Right atrium auricular region (tissue), 2 donors: ENCODE data around the gene WNT2. TPM values are rescaled to one million over a fixed set of nuclear protein-coding genes. Genes with fewer than 3 reads are reported as not detected.
"Not testable (repeated sequence)": the region's sequence is repeated elsewhere in the genome, so short reads cannot be mapped to it uniquely, and the experiment has no call there.

ENCODE experiments used
- DNase-seq: peaks from one replicate; pipeline ENCODE4 v3.0.0-alpha.2; 2019; ENCODE audit warnings: low spot score
- H3K27ac ChIP-seq, 2 donors: fragments of 200-600 bp; sonication (generic); 1 replicate in 1 of 2; 2 replicates in 1 of 2; pipeline ENCODE4 v1.5.1; 2016 to 2019
- H3K27me3 ChIP-seq, 2 donors: fragments of 200-600 bp; sonication (generic); one replicate each; pipeline versions ENCODE4 v1.5.1 to v1.6.0; 2017 to 2019
- H3K36me3 ChIP-seq: fragments of 200-600 bp; sonication (generic); one replicate; pipeline ENCODE4 v1.5.1; 2016
- H3K4me1 ChIP-seq, 2 donors: fragments of 200-600 bp; sonication (generic); one replicate each; pipeline versions ENCODE4 v1.5.1 to v1.6.0; 2017 to 2019
- H3K4me3 ChIP-seq, 2 donors: fragments of 200-600 bp; sonication (generic); 1 replicate in 1 of 2; 2 replicates in 1 of 2; pipeline ENCODE4 v1.5.1; 2017 to 2019; ENCODE audit warnings: mild to moderate bottlenecking in 1 of 2, moderate library complexity in 1 of 2
- H3K9me3 ChIP-seq, 2 donors: fragments of 200-600 bp; sonication (generic); one replicate each; pipeline ENCODE4 v1.5.1; 2019
- CTCF ChIP-seq, 2 donors: fragments of 200-600 bp; sonication (generic); IDR thresholded peaks; one replicate each; pipeline ENCODE4 v1.5.1; 2019; ENCODE audit warnings: antibody characterized with exemption in 2 of 2
- total RNA-seq, 2 donors: library from RNA; depleted of rRNA; stranded (reverse); fragments of >200 nt; gene quantifications; one replicate each; pipeline ENCODE4 v1.1.0, GENCODE V29; 2016

The WNT2 gene
- total RNA-seq, 2 donors from 2014 or later = 0.19 to 6.5 TPM

- Histone ChIP-seq H3K27ac (no peak overlapping the region), H3K4me1 (no peaks in the 10 kb centered on the region), H3K27me3 (no peaks in the 10 kb centered on the region), H3K9me3 (peaks cover 0 to 7% of the 10 kb centered on the region in 2 donors), H3K4me3 (no peak overlapping the region), H3K36me3 (no peaks in the 10 kb centered on the region)
- no peak for DNase-seq
- TF ChIP-seq CTCF (IDR thresholded peaks at IDR 0.05) = no peak
Measured at GRCh38 chr7:117247809-117248208, 75.0 kb downstream of the WNT2 start.

GRCh38 chr7:117245703-117246102 is 77.2 kb downstream of the WNT2 start:
- not testable (repeated sequence) for H3K9me3 ChIP-seq, H3K4me3 ChIP-seq, H3K27me3 ChIP-seq, DNase-seq, H3K36me3 ChIP-seq, H3K4me1 ChIP-seq, H3K27ac ChIP-seq

GRCh38 chr7:117243390-117243789 is 79.5 kb downstream of the WNT2 start:
- H3K27me3 ChIP-seq = no peaks in the 10 kb centered on the region
- peaks cover 0 to 7% of the 10 kb centered on the region in 2 donors for H3K9me3 ChIP-seq
- no peak overlapping the region for H3K4me3 ChIP-seq
- H3K27ac ChIP-seq = no peak overlapping the region
- no peaks in the 10 kb centered on the region for H3K4me1 ChIP-seq
- no peak for DNase-seq
- TF ChIP-seq CTCF (IDR thresholded peaks at IDR 0.05) = no peak
- H3K36me3 ChIP-seq = no peaks in the 10 kb centered on the region

GRCh38 chr7:117241088-117241487 is 81.8 kb downstream of the WNT2 start:
- no peaks in the 10 kb centered on the region for H3K4me1 ChIP-seq
- no peak overlapping the region for H3K4me3 ChIP-seq
- DNase-seq = no peak
- TF ChIP-seq CTCF (IDR thresholded peaks at IDR 0.05) = no peak
- no peaks in the 10 kb centered on the region for H3K27me3 ChIP-seq
- H3K36me3 ChIP-seq = no peaks in the 10 kb centered on the region
- no peak overlapping the region for H3K27ac ChIP-seq
- H3K9me3 ChIP-seq = peaks cover 0 to 7% of the 10 kb centered on the region in 2 donors

GRCh38 chr7:117238937-117239336 is 83.9 kb downstream of the WNT2 start:
- Histone ChIP-seq H3K27ac (no peak overlapping the region), H3K36me3 (no peaks in the 10 kb centered on the region), H3K4me3 (no peak overlapping the region), H3K4me1 (no peaks in the 10 kb centered on the region), H3K9me3 (peaks cover 0 to 4% of the 10 kb centered on the region in 2 donors), H3K27me3 (no peaks in the 10 kb centered on the region)
- no peak for DNase-seq
- TF ChIP-seq CTCF (IDR thresholded peaks at IDR 0.05) = no peak

GRCh38 chr7:117238472-117238871 is 84.4 kb downstream of the WNT2 start:
- no peak overlapping the region for H3K27ac ChIP-seq
- no peaks in the 10 kb centered on the region for H3K27me3 ChIP-seq
- DNase-seq = no peak
- no peak overlapping the region for H3K4me3 ChIP-seq
- no peaks in the 10 kb centered on the region for H3K4me1 ChIP-seq
- H3K9me3 ChIP-seq = peaks cover 0 to 4% of the 10 kb centered on the region in 2 donors
- no peak for TF ChIP-seq CTCF (IDR thresholded peaks at IDR 0.05)
- no peaks in the 10 kb centered on the region for H3K36me3 ChIP-seq
